Lower leg skin (tissue), 3 donors: Measurements from ENCODE around the gene NDUFA12.

ENCODE experiments used
- CTCF ChIP-seq, 3 donors: fragments of 450-650 bp; IDR thresholded peaks; one replicate each; pipeline ENCODE4 v1.5.1; 2016; ENCODE audit warnings: antibody characterized with exemption in 3 of 3, mild to moderate bottlenecking in 3 of 3, moderate library complexity in 2 of 3
- POLR2A ChIP-seq, 2 donors: fragments of 450-650 bp; IDR thresholded peaks; one replicate each; pipeline ENCODE4 v1.6.1; 2016 to 2017; ENCODE audit warnings: antibody characterized with exemption in 2 of 2, mild to moderate bottlenecking in 1 of 2, moderate library complexity in 1 of 2

GRCh38 chr12:95034750-95035149, 31.3 kb upstream of the NDUFA12 start:
- TF ChIP-seq CTCF (IDR thresholded peaks at IDR 0.05) (no peak), POLR2A (IDR thresholded peaks at IDR 0.05) (no peak)
